Caco-2 (cell line): ENCODE measurements around the gene RTP2. TPM values are rescaled to one million over a fixed set of nuclear protein-coding genes. Genes with fewer than 3 reads are reported as not detected.
"Not testable (repeated sequence)": the region's sequence is repeated elsewhere in the genome, so short reads cannot be mapped to it uniquely, and the experiment has no call there.

ENCODE experiments used
- BruUV-seq: library from RNA; stranded (reverse); fragments of 400-500 nt; replicated peaks from 2 replicates; lab custom pipeline; 2021; lab: Mats Ljungman, UMichigan
- CTCF ChIA-PET: fragments of 300-600 bp; sonication (Branson Sonifier 250); formaldehyde crosslinking; loops from one replicate; lab custom pipeline; 2022; ENCODE audit warnings: antibody characterized with exemption; lab: Charles Lee
- POLR2A ChIA-PET: fragments of 300-600 bp; sonication (Branson Sonifier 250); formaldehyde crosslinking; loops from one replicate; lab custom pipeline; 2022; ENCODE audit warnings: antibody characterized with exemption; lab: Charles Lee
- DNase-seq, 2 experiments: peaks; one replicate each; pipeline versions ENCODE4 v3.0.0 to v3.0.0-alpha.2; 2020 to 2022
- H3K27me3 ChIP-seq: replicated peaks from 2 replicates; pipeline ENCODE4 v1.6.0; 2011; ENCODE audit warnings: low read length; ENCODE audit not compliant: control insufficient read depth, insufficient read depth
- H3K36me3 ChIP-seq: 2 replicates; pipeline ENCODE4 v1.5.1; 2011; ENCODE audit warnings: low read length; ENCODE audit not compliant: control insufficient read depth, insufficient read depth
- H3K4me1 ChIP-seq: fragments of 250-450 bp; sonication (Bioruptor Pico); 2 replicates; pipeline ENCODE4 v1.5.1; 2020; ENCODE audit warnings: mild to moderate bottlenecking
- H3K4me3 ChIP-seq: 2 replicates; pipeline ENCODE4 v1.5.1; 2011; ENCODE audit warnings: low read depth, mild to moderate bottlenecking, control low read depth, low read length
- H3K9me3 ChIP-seq: fragments of 250-450 bp; sonication (Bioruptor Pico); 2 replicates; pipeline ENCODE4 v1.5.1; 2020; ENCODE audit warnings: mild to moderate bottlenecking, moderate library complexity
- H3K27ac Mint-ChIP-seq: one replicate; pipeline ENCODE4 v1.8.0; 2022; ENCODE audit warnings: mixed read lengths; ENCODE audit not compliant: unreplicated experiment
- H3K27me3 Mint-ChIP-seq: one replicate; pipeline ENCODE4 v1.8.0; 2022; ENCODE audit warnings: mixed read lengths; ENCODE audit not compliant: insufficient read depth, unreplicated experiment
- H3K36me3 Mint-ChIP-seq: one replicate; pipeline ENCODE4 v1.8.0; 2022; ENCODE audit warnings: mild to moderate bottlenecking, mixed read lengths; ENCODE audit not compliant: insufficient read depth, unreplicated experiment
- H3K4me1 Mint-ChIP-seq: one replicate; pipeline ENCODE4 v1.8.0; 2022; ENCODE audit warnings: low read depth, mixed read lengths; ENCODE audit not compliant: unreplicated experiment
- H3K4me3 Mint-ChIP-seq: one replicate; pipeline ENCODE4 v1.8.0; 2022; ENCODE audit warnings: mild to moderate bottlenecking, moderate library complexity, mixed read lengths; ENCODE audit not compliant: unreplicated experiment
- H3K9me3 Mint-ChIP-seq: one replicate; pipeline ENCODE4 v1.8.0; 2022; ENCODE audit warnings: mixed read lengths; ENCODE audit not compliant: unreplicated experiment
- intact Hi-C: fragments of 100-400 bp; cut with micrococcal nuclease; formaldehyde crosslinking; loops from one replicate; pipeline ENCODE4 v1.10.0; 2022; ENCODE audit not compliant: unreplicated experiment
- total RNA-seq: library from RNA; stranded (reverse); gene quantifications from 2 replicates; pipeline ENCODE4 v1.2.3, GENCODE V29; 2022
- TF ChIP-seq, protein P1 (sequence below), 2 experiments: fragments of 200-600 bp in 1 of 2; IDR thresholded peaks; 1 replicate in 1 of 2; 2 replicates in 1 of 2; pipeline versions ENCODE4 v1.5.1 to v1.8.0; 2011 to 2022; ENCODE audit warnings: antibody characterized with exemption in 1 of 2, control low read depth in 1 of 2, inconsistent platforms in 1 of 2, low read depth in 1 of 2, low read length in 1 of 2, mild to moderate bottlenecking in 1 of 2, moderate library complexity in 1 of 2; ENCODE audit not compliant: insufficient read depth in 1 of 2, severe bottlenecking in 1 of 2, unreplicated experiment in 1 of 2

The RTP2 gene
- total RNA-seq, 1 experiment from 2014 or later, result not detected

DNA sequence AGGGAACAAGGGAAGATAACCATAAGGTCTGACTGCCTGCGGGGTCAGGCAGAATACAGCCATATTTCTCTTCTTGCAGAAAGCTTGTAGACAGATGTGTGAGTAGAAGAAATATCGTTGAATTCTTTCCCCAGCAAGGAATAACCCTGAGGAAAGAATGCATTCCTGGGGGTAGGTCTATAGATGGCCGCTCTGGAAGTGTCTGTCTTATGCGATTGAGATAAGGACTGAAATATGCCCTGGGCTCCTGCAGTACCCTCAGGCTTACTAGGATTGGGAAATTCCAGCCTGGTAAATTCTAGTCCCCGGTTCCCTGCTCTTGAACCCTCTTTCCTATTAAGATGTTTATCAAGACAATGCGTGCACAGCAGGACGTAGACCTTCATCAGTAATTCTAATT is 16.4 kb downstream of the RTP2 start:
- BruUV-seq, result no TSS peak

DNA sequence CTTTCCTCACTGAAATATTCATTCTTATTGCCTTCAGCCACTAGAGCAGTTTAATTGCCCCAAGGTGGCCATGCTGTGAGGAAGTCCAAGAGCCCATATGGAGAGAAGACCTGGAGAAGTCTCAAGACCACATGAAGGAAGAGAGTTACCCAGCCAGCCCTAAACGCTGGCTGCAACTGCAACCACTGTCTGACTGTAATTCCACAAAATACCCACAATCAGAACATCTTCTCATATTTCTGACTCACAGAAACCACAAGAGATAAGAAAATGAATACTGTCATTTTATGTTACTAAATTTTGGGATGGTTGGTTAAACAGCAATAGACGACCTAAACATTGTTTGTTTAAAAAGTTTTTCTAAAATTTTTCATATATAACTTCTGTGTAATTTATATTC is 17.5 kb downstream of the RTP2 start:
- ChIA-PET POLR2A (no interaction called here), CTCF (no interaction called here)
- Mint-ChIP-seq H3K36me3 (no peaks in the 10 kb centered on the region), H3K27me3 (peaks cover 7% of the 10 kb centered on the region), H3K4me3 (no peak overlapping the region), H3K27ac (no peak overlapping the region), H3K4me1 (no peaks in the 10 kb centered on the region), H3K9me3 (peaks cover 28% of the 10 kb centered on the region)
- BruUV-seq, result no TSS peak
- Histone ChIP-seq H3K36me3 (no peaks in the 10 kb centered on the region), H3K4me1 (no peaks in the 10 kb centered on the region), H3K4me3 (no peak overlapping the region), H3K9me3 (peaks cover 14% of the 10 kb centered on the region), H3K27me3 (no peaks in the 10 kb centered on the region; the same call in none of the 2 replicates)
- intact Hi-C loops, result no loop called here
- no peak for DNase-seq
- TF ChIP-seq, protein P1, sequence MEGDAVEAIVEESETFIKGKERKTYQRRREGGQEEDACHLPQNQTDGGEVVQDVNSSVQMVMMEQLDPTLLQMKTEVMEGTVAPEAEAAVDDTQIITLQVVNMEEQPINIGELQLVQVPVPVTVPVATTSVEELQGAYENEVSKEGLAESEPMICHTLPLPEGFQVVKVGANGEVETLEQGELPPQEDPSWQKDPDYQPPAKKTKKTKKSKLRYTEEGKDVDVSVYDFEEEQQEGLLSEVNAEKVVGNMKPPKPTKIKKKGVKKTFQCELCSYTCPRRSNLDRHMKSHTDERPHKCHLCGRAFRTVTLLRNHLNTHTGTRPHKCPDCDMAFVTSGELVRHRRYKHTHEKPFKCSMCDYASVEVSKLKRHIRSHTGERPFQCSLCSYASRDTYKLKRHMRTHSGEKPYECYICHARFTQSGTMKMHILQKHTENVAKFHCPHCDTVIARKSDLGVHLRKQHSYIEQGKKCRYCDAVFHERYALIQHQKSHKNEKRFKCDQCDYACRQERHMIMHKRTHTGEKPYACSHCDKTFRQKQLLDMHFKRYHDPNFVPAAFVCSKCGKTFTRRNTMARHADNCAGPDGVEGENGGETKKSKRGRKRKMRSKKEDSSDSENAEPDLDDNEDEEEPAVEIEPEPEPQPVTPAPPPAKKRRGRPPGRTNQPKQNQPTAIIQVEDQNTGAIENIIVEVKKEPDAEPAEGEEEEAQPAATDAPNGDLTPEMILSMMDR (IDR thresholded peaks at IDR 0.05; ENCODE audit: insufficient read depth in 1 of 2, low read depth in 1 of 2, low read length in 1 of 2, severe bottlenecking in 1 of 2, unreplicated experiment in 1 of 2), result no peak

More for the DNA sequence above, 16.4 kb downstream of the RTP2 start:
- H3K4me3 Mint-ChIP-seq, result no peak overlapping the region
- no peaks in the 10 kb centered on the region; the same call in none of the 2 replicates for H3K27me3 ChIP-seq
- H3K9me3 ChIP-seq, result peaks cover 14% of the 10 kb centered on the region
- no peaks in the 10 kb centered on the region for H3K4me1 ChIP-seq
- POLR2A ChIA-PET, result no interaction called here
- CTCF ChIA-PET, result no interaction called here
- H3K36me3 Mint-ChIP-seq, result no peaks in the 10 kb centered on the region
- H3K9me3 Mint-ChIP-seq, result peaks cover 28% of the 10 kb centered on the region
- no peak overlapping the region for H3K27ac Mint-ChIP-seq
- intact Hi-C loops, result no loop called here
- TF ChIP-seq, protein P1 (IDR thresholded peaks at IDR 0.05; ENCODE audit: insufficient read depth in 1 of 2, low read depth in 1 of 2, low read length in 1 of 2, severe bottlenecking in 1 of 2, unreplicated experiment in 1 of 2), result no peak
- no peak for DNase-seq
- H3K27me3 Mint-ChIP-seq, result peaks cover 7% of the 10 kb centered on the region
- no peaks in the 10 kb centered on the region for H3K36me3 ChIP-seq
- no peaks in the 10 kb centered on the region for H3K4me1 Mint-ChIP-seq
- no peak overlapping the region for H3K4me3 ChIP-seq

DNA sequence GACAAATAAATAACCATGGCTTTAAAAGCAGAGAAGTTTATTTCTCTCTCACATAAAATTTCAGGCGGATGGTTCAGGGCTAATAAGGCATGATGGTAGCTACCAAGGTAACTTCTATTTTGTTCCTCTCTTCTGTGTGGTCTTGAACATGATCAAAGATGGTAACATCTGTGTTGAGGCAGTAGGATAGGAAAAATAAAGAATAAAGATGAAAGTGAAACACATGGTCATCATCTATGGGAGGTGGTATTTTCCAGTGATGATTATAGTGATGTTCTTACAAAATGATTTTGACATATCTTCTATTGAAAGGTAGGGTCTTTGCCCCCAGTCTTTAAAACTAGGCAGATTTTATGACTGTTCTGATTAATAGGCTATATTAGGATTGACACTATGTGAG is 17.9 kb downstream of the RTP2 start:
- Histone ChIP-seq H3K9me3 (peaks cover 14% of the 10 kb centered on the region), H3K27me3 (no peaks in the 10 kb centered on the region), H3K4me1 (no peaks in the 10 kb centered on the region), H3K36me3 (no peaks in the 10 kb centered on the region), H3K4me3 (no peak overlapping the region)
- intact Hi-C loops, result no loop called here
- Mint-ChIP-seq H3K27me3 (peaks cover 7% of the 10 kb centered on the region), H3K4me3 (no peak overlapping the region), H3K27ac (no peak overlapping the region), H3K36me3 (no peaks in the 10 kb centered on the region), H3K4me1 (peaks cover 4% of the 10 kb centered on the region), H3K9me3 (peaks cover 28% of the 10 kb centered on the region)
- POLR2A ChIA-PET, result no interaction called here
- CTCF ChIA-PET, result no interaction called here
- TF ChIP-seq, protein P1 (IDR thresholded peaks at IDR 0.05; ENCODE audit: insufficient read depth in 1 of 2, low read depth in 1 of 2, low read length in 1 of 2, severe bottlenecking in 1 of 2, unreplicated experiment in 1 of 2), result no peak
- BruUV-seq, result no TSS peak
- no peak for DNase-seq

DNA sequence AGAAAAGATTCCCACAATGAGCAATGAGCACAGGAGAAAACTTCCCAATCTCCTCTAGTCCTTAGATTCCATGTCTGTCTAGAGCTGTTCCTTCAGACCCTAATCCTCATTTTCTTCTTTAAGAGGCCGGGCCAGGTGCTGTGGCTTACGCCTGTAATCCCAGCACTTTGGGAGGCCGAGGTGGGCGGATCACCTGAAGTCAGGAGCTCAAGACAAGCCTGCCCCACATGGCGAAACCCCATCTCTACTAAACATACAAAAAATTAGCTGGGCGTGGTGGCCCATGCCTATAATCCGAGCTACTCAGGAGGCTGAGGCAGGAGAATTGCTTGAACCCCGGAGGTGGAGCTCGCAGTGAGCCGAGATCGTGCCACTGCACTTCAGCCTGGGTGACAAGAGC is 20.6 kb downstream of the RTP2 start:
- H3K4me1 ChIP-seq, H3K27ac Mint-ChIP-seq, H3K36me3 ChIP-seq, BruUV-seq, H3K36me3 Mint-ChIP-seq, intact Hi-C loops, POLR2A ChIA-PET, H3K27me3 ChIP-seq, H3K4me3 Mint-ChIP-seq, H3K4me3 ChIP-seq, DNase-seq, H3K27me3 Mint-ChIP-seq: not testable (repeated sequence)
- H3K9me3 ChIP-seq, result peaks cover 11% of the 10 kb centered on the region
- H3K9me3 Mint-ChIP-seq, result peaks cover 18% of the 10 kb centered on the region
- peaks cover 14% of the 10 kb centered on the region for H3K4me1 Mint-ChIP-seq
- CTCF ChIA-PET, result interaction anchor here (0.9 kb wide), 1 partner anchor 43 kb away, joined by 5 read pairs; no protein-coding TSS in a partner anchor
